Gastroesophageal sphincter (tissue), 3 donors: ENCODE data around the gene ANTXR2.

Experiments used
- CTCF ChIP-seq, 4 experiments: fragments of 200-600 bp in 2 of 4; fragments of 450-650 bp in 2 of 4; sonication (generic) in 1 of 4; IDR thresholded peaks; one replicate each; pipeline ENCODE4 v1.5.1; 2017 to 2019; ENCODE audit warnings: antibody characterized with exemption in 4 of 4, mild to moderate bottlenecking in 2 of 4, moderate library complexity in 2 of 4
- POLR2AphosphoS5 ChIP-seq: sonication (generic); formaldehyde crosslinking; IDR thresholded peaks from one replicate; pipeline ENCODE4 v1.6.1; 2017; ENCODE audit warnings: antibody characterized with exemption

- TF ChIP-seq CTCF (IDR thresholded peaks at IDR 0.05) (no peak), POLR2AphosphoS5 (no peak)
These were observed 57.4 kb downstream of the ANTXR2 start for GRCh38 chr4:80015407-80016189.
